DOHH2 (cell line): ENCODE data around the gene SSBP1.

Experiments used
- H3F3A ChIP-seq: fragments of 200-600 bp; sonication (generic), shearing (Covaris generic); 2 replicates; pipeline ENCODE4 v1.6.0; 2016; ENCODE audit warnings: antibody characterized with exemption, mild to moderate bottlenecking; ENCODE audit not compliant: control insufficient read depth, insufficient read depth
- H3K27ac ChIP-seq: fragments of 200-600 bp; sonication (generic); 2 replicates; pipeline ENCODE4 v1.5.1; 2014; ENCODE audit warnings: low read depth, mild to moderate bottlenecking, low read length, moderate library complexity
- H3K27me3 ChIP-seq: fragments of 200-600 bp; sonication (generic); 2 replicates; pipeline ENCODE4 v1.6.1; 2014; ENCODE audit warnings: mild to moderate bottlenecking, low read length, mixed read lengths; ENCODE audit not compliant: control insufficient read depth
- H3K36me3 ChIP-seq: fragments of 200-600 bp; sonication (generic); 2 replicates; pipeline ENCODE4 v1.6.1; 2014; ENCODE audit warnings: mild to moderate bottlenecking, low read length, moderate library complexity, mixed read lengths; ENCODE audit not compliant: control insufficient read depth
- H3K4me1 ChIP-seq: fragments of 200-600 bp; sonication (generic); 2 replicates; pipeline ENCODE4 v1.6.1; 2014; ENCODE audit warnings: mild to moderate bottlenecking, low read length, mixed read lengths; ENCODE audit not compliant: control insufficient read depth
- H3K4me2 ChIP-seq: fragments of 200-600 bp; sonication (generic); 2 replicates; pipeline ENCODE4 v1.6.0; 2014; ENCODE audit warnings: mild to moderate bottlenecking, low read length, moderate library complexity
- H3K4me3 ChIP-seq: fragments of 200-600 bp; sonication (generic); 2 replicates; pipeline ENCODE4 v1.5.1; 2014; ENCODE audit warnings: mild to moderate bottlenecking, low read length, mixed read lengths
- H3K79me2 ChIP-seq: fragments of 200-600 bp; sonication (generic); 2 replicates; pipeline ENCODE4 v1.6.1; 2014; ENCODE audit warnings: mild to moderate bottlenecking, low read length, mixed read lengths; ENCODE audit not compliant: control insufficient read depth
- H3K9me2 ChIP-seq: fragments of 200-600 bp; sonication (generic); replicated peaks from 2 replicates; pipeline ENCODE4 v1.6.1; 2014; ENCODE audit warnings: mild to moderate bottlenecking, low read length, mixed read lengths; ENCODE audit not compliant: control insufficient read depth
- H3K9me3 ChIP-seq: fragments of 200-600 bp; sonication (generic); 2 replicates; pipeline ENCODE4 v1.6.1; 2014; ENCODE audit warnings: antibody characterized with exemption, low read length, mixed read lengths; ENCODE audit not compliant: control insufficient read depth, insufficient read depth
- H4K20me1 ChIP-seq: fragments of 200-600 bp; sonication (generic); 2 replicates; pipeline ENCODE4 v1.6.0; 2014; ENCODE audit warnings: low read depth, mild to moderate bottlenecking, antibody characterized with exemption, low read length, moderate library complexity; ENCODE audit not compliant: control insufficient read depth, insufficient read depth
- CTCF ChIP-seq: fragments of 200-600 bp; sonication (generic); IDR thresholded peaks from one replicate; pipeline ENCODE4 v1.5.1; 2014; ENCODE audit warnings: antibody characterized with exemption, mild to moderate bottlenecking, low read depth, low read length; ENCODE audit not compliant: poor library complexity, severe bottlenecking
- EZH2phosphoT487 ChIP-seq: fragments of 200-600 bp; sonication (generic); IDR thresholded peaks from 2 replicates; pipeline ENCODE4 v1.6.1; 2017; ENCODE audit warnings: borderline replicate concordance, mild to moderate bottlenecking, antibody characterized with exemption, low read length, moderate library complexity, mixed read lengths

The SSBP1 gene

GRCh38 chr7:141792526-141792925, 54.4 kb downstream of the SSBP1 start:
- no peak overlapping the region for H3K4me2 ChIP-seq
- no peaks in the 10 kb centered on the region for H3K27me3 ChIP-seq
- H3K79me2 ChIP-seq: no peaks in the 10 kb centered on the region
- no peaks in the 10 kb centered on the region for H3F3A ChIP-seq
- no peaks in the 10 kb centered on the region for H3K36me3 ChIP-seq
- no peak overlapping the region for H3K27ac ChIP-seq
- no peaks in the 10 kb centered on the region for H3K9me2 ChIP-seq
- TF ChIP-seq CTCF (no peak), EZH2phosphoT487 (no peak)
- no peaks in the 10 kb centered on the region for H4K20me1 ChIP-seq
- H3K9me3 ChIP-seq: no peaks in the 10 kb centered on the region
- peaks cover 4% of the 10 kb centered on the region; the same call in 1 of the 2 replicates for H3K4me1 ChIP-seq
- no peak overlapping the region for H3K4me3 ChIP-seq
